GM18505 (cell line): ENCODE measurements around the gene NANS.
"Not testable (repeated sequence)": the region's sequence is repeated elsewhere in the genome, so short reads cannot be mapped to it uniquely, and the experiment has no call there.

Experiments
- ATAC-seq: cut with Tn5 transposase; IDR thresholded peaks from one replicate; pipeline ENCODE4 v1.9.1; 2021; ENCODE audit not compliant: unreplicated experiment
- POLR2A ChIP-seq: IDR thresholded peaks from 4 replicates; pipeline ENCODE4 v1.6.1; 2011; ENCODE audit warnings: borderline replicate concordance; ENCODE audit not compliant: insufficient read depth, insufficient read length; ENCODE audit errors: extremely low read depth

The NANS gene

DNA sequence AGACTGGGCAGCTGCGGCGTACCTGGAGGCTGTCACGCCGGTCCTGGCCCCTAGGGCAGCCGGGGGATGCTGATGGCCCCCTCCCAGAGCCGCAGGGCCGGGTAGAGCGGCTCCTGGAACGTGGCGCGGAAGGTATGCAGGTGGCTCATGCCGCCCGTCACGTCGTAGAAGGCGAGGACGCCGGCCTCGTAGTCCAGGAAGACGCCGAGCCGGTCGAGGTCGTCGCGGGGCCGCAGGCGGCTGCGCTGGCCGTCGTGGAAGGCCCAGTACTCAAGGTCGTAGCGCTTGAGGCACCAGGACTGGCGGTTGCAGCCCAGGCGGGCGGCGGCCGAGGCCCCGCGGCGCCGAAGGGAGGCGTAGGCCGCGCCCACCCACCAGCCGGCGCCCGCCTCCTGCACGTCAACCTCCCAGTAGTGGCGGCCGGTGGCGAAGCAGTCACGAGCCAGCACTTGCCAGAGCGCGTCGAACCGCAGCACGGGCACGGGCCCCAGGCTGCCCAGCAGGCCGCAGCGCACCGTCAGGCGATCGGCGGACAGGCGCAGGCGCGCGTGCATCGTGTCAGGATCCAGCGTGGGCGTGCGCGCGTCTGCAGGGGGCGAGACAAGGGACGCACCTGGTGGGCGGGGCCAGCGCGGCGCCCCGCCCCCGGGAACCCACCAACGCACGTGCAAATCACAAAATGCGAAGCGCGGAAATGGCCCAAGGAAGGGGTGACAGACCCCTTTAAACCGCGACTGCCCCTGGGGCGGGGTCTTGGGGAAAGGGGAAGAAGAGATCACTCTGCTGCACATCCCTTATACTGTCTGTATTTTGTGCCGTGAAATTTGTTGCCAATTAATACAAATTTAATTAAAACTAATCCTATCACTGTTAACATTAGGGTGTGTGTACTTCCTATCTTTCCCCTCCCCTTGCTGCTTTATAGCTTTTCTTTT lies 31.2 kb downstream of the NANS start:
- TF ChIP-seq POLR2A, result no peak
- ATAC-seq, result no peak

DNA sequence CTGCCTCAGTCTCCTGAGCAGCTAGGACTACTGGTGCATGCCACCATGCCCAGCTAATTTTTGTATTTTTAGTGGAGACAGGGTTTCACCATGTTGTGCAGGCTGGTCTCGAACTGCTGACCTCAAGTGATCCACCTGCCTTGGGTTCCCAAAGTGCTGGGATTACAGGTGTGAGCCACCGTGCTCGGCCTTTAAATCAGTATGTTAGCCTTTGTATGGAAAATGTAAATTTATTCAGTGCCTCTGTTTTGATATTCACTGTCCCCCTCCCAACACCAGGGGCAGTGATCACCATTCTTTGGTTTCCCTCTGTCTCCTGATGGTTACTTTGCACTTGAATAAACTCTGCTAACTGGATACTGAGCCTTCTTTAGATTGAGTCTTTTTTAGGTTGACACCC lies 34.1 kb downstream of the NANS start:
- ATAC-seq, result not testable (repeated sequence)

- TF ChIP-seq POLR2A, result no peak
- no peak for ATAC-seq
These were observed 35.4 kb downstream of the NANS start for GRCh38 chr9:98091735-98092612.

GRCh38 chr9:98092613-98092931 lies 36.0 kb downstream of the NANS start:
- no peak for ATAC-seq
- no peak for TF ChIP-seq POLR2A

- no peak for ATAC-seq
- no peak for TF ChIP-seq POLR2A
These were observed 37.8 kb downstream of the NANS start for GRCh38 chr9:98094316-98094715.

- ATAC-seq, result no peak
- TF ChIP-seq POLR2A, result no peak
These were observed 38.3 kb downstream of the NANS start for GRCh38 chr9:98094851-98095250.

DNA sequence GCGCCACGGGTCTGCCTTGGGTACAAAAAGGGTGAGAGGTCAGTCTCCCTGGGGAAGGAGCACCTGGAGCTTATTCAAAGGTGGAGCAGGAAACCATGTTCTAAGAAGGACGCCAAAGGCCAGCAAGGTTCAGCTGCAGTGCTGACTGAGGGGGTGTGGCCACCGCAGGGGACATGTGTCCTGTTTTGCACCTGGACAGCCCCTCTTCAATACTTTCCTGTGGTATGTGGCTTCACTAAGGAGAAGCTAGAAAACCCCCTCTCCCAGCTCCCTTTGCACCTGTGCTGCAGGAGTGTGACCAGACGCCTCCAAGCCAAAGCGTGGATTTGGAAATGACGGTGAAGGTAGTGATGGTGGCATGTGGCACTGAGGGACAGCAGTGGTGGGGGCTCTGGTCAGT lies 38.9 kb downstream of the NANS start:
- no peak for TF ChIP-seq POLR2A
- no peak for ATAC-seq

- no peak for TF ChIP-seq POLR2A
- ATAC-seq, result no peak
These were observed 39.6 kb downstream of the NANS start for GRCh38 chr9:98096091-98096490.

- ATAC-seq, result no peak
- TF ChIP-seq POLR2A, result no peak
These were observed 41.3 kb downstream of the NANS start for GRCh38 chr9:98097836-98098235.

DNA sequence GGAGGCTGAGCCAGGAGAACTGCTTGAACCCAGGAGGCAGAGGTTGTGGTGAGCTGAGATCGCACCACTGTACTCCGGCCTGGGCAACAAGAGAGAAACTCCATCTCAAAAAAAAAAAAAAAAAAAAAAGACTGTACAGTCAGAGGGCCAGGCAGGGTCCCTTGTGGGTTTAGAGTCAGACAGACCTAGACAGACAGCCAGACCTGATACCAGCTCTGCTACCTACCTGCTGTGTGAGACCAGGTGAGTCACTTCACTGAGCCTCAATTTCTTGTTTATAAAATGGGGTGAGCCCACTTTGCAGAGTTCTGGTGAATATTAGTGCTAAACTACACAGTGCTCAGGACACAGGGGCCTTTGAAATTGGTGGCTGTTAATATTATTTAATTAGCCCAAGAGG lies 42.8 kb downstream of the NANS start:
- ATAC-seq, result no peak
- TF ChIP-seq POLR2A, result no peak

DNA sequence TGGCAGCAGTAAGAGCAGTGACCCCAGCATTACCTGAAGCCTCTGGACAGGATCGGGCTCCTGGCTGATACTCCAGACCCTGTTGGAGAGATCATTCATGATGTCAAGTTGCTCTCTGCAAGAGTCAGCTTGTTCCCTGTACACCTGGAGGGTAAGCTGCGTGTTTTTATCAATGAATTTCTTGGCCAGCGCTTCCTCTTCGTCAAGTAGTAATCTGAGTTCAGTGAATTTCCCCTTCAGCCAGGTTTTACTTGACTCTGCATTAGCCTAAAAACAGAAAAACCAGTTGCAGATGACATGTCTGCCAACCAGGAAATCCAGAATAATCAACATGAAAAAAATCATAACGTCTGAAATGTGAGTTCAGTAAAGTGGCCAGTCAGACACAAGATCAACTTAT lies 43.4 kb downstream of the NANS start:
- no peak for ATAC-seq
- no peak for TF ChIP-seq POLR2A

DNA sequence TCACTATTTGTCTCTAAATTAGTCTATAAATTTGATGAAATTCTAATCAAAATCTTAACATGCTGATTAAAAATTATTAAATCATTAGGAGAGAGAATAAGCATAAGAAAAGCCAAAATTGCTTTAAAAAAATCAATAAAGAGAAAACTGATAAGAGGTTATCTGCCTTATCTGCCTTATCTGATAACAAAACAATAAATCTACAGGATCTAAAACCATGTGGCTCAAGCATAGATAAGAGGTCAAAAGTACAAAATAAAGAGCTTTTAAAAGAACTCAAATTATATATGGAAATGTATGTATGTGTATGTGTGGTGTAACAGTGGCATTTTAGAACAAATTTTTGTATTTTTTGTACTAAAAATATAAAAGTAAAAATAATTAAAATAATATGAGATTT lies 43.9 kb downstream of the NANS start:
- TF ChIP-seq POLR2A, result no peak
- no peak for ATAC-seq

- ATAC-seq, result no peak
- no peak for TF ChIP-seq POLR2A
These were observed 44.9 kb downstream of the NANS start for GRCh38 chr9:98101416-98101815.

GRCh38 chr9:98101868-98102273 lies 45.3 kb downstream of the NANS start:
- peak; percentile 46 for TF ChIP-seq POLR2A
- ATAC-seq, result peak; percentile 87
